Endothelial cell of umbilical vein (primary cell): ENCODE results near the gene CMTM7. TPM values are rescaled to one million over a fixed set of nuclear protein-coding genes. Genes with fewer than 3 reads are reported as not detected.

Experiments used
- BruUV-seq: library from RNA; stranded (reverse); fragments of 400-500 nt; replicated peaks from 2 replicates; lab custom pipeline; 2021; lab: Mats Ljungman, UMichigan
- CTCF ChIA-PET: fragments of 300-600, 350-600 bp; sonication (Branson Sonifier 250); formaldehyde crosslinking; loops from one replicate; lab custom pipeline; 2021; ENCODE audit warnings: antibody characterized with exemption, inconsistent platforms; lab: Charles Lee
- POLR2A ChIA-PET: fragments of 300-600, 350-600 bp; sonication (Branson Sonifier 250); formaldehyde crosslinking; loops from one replicate; lab custom pipeline; 2021; ENCODE audit warnings: antibody characterized with exemption, inconsistent platforms; lab: Charles Lee
- DNase-seq: peaks from one replicate; pipeline ENCODE4 v3.0.0-alpha.2; 2011; ENCODE audit warnings: low read depth, low spot score
- FAIRE-seq: peaks from 2 replicates; lab custom pipeline; 2011; peaks lifted over from hg19 to GRCh38; lab: Jason Lieb, UNC
- H2AFZ ChIP-seq: 2 replicates; pipeline ENCODE4 v1.6.0; 2012; ENCODE audit warnings: low read depth, low read length, control low read depth, inconsistent platforms
- H3K27ac ChIP-seq: 2 replicates; pipeline ENCODE4 v1.5.1; 2011; ENCODE audit warnings: low read depth, mild to moderate bottlenecking, control low read depth, low read length, moderate library complexity; ENCODE audit not compliant: insufficient read depth
- H3K27me3 ChIP-seq, 2 experiments: 2 replicates each; pipeline versions ENCODE4 v1.6.0 to v1.6.1; 2011; ENCODE audit warnings: low read length in 2 of 2, mixed read lengths in 1 of 2; ENCODE audit not compliant: control insufficient read depth in 2 of 2, insufficient read depth in 2 of 2
- H3K36me3 ChIP-seq, 2 experiments: 2 replicates in 1 of 2; 3 replicates in 1 of 2; pipeline ENCODE4 v1.5.1; 2011; ENCODE audit warnings: low read length in 2 of 2, mild to moderate bottlenecking in 1 of 2, moderate library complexity in 1 of 2; ENCODE audit not compliant: control insufficient read depth in 2 of 2, insufficient read depth in 2 of 2; ENCODE audit errors: extremely low read depth in 1 of 2
- H3K4me1 ChIP-seq: 3 replicates; pipeline ENCODE4 v1.5.1; 2011; ENCODE audit warnings: mild to moderate bottlenecking, low read length; ENCODE audit not compliant: control insufficient read depth, insufficient read depth; ENCODE audit errors: extremely low read depth
- H3K4me2 ChIP-seq: 2 replicates; pipeline ENCODE4 v1.6.1; 2011; ENCODE audit warnings: low read length, control low read depth, mixed read lengths; ENCODE audit not compliant: insufficient read depth
- H3K4me3 ChIP-seq, 3 experiments: fragments of 200-600 bp in 1 of 3; sonication (generic), shearing (Covaris generic) in 1 of 3; replicated peaks in 1 of 3; 2 replicates each; pipeline ENCODE4 v1.5.1; 2011 to 2016; ENCODE audit warnings: control low read depth in 3 of 3, low read length in 3 of 3, mild to moderate bottlenecking in 2 of 3, inconsistent platforms in 1 of 3, low read depth in 1 of 3, moderate library complexity in 1 of 3; ENCODE audit not compliant: insufficient read depth in 1 of 3
- H3K79me2 ChIP-seq: 2 replicates; pipeline ENCODE4 v1.6.0; 2012; ENCODE audit warnings: low read length, inconsistent platforms; ENCODE audit not compliant: control insufficient read depth, insufficient read depth
- H3K9ac ChIP-seq: replicated peaks from 2 replicates; pipeline ENCODE3; 2011; ENCODE audit warnings: low read length, control low read depth; ENCODE audit not compliant: insufficient read depth; ENCODE audit errors: extremely low read depth
- H3K9me1 ChIP-seq: replicated peaks from 3 replicates; pipeline ENCODE4 v1.6.0; 2011; ENCODE audit warnings: mild to moderate bottlenecking, low read length; ENCODE audit not compliant: control insufficient read depth, insufficient read depth; ENCODE audit errors: extremely low read depth
- H3K9me3 ChIP-seq: replicated peaks from 2 replicates; pipeline ENCODE4 v1.5.1; 2012; ENCODE audit warnings: low read length, inconsistent platforms; ENCODE audit not compliant: control insufficient read depth, insufficient read depth
- H4K20me1 ChIP-seq: replicated peaks from 2 replicates; pipeline ENCODE3; 2011; ENCODE audit warnings: mild to moderate bottlenecking, low read length; ENCODE audit not compliant: control insufficient read depth, insufficient read depth; ENCODE audit errors: extremely low read depth
- EZH2 ChIP-seq: IDR thresholded peaks from 2 replicates; pipeline ENCODE4 v1.6.1; 2012; ENCODE audit warnings: borderline replicate concordance, low read depth, mild to moderate bottlenecking, moderate library complexity, low read length, inconsistent platforms; ENCODE audit not compliant: severe bottlenecking
- FOS ChIP-seq: IDR thresholded peaks from 2 replicates; pipeline ENCODE4 v1.6.1; 2011; ENCODE audit warnings: mild to moderate bottlenecking, low read length, moderate library complexity, borderline replicate concordance; ENCODE audit not compliant: insufficient read depth
- GATA2 ChIP-seq: IDR thresholded peaks from 2 replicates; pipeline ENCODE4 v1.7.0; 2011; ENCODE audit warnings: low read depth, mild to moderate bottlenecking, moderate library complexity, mixed read lengths, low read length; ENCODE audit not compliant: insufficient read length, insufficient read depth
- JUN ChIP-seq: IDR thresholded peaks from 2 replicates; pipeline ENCODE4 v1.6.1; 2011; ENCODE audit warnings: borderline replicate concordance, low read depth; ENCODE audit not compliant: insufficient read length, insufficient read depth
- MYC ChIP-seq: IDR thresholded peaks from one replicate; pipeline ENCODE4 v1.6.1; 2011; ENCODE audit warnings: mild to moderate bottlenecking, low read depth, low read length
- POLR2A ChIP-seq: IDR thresholded peaks from 2 replicates; pipeline ENCODE4 v1.6.1; 2012; ENCODE audit warnings: low read depth, mild to moderate bottlenecking, control low read depth, low read length
- POLR2AphosphoS5 ChIP-seq: IDR thresholded peaks from 2 replicates; pipeline ENCODE4 v1.6.1; 2012; ENCODE audit warnings: low read depth, mild to moderate bottlenecking, control low read depth, low read length, moderate library complexity; ENCODE audit not compliant: insufficient read depth
- dilution Hi-C: fragments of 300-500 bp; cut with MboI; formaldehyde crosslinking; loops from one replicate; pipeline ENCODE4 v1.15.0; 2019; ENCODE audit warnings: low sequenced_read_pairs; ENCODE audit not compliant: extremely low pct_ligation_motif_present
- intact Hi-C: fragments of 100-400 bp; cut with micrococcal nuclease; formaldehyde crosslinking; loops from one replicate; pipeline ENCODE4 v1.10.0; 2022
- polyA plus RNA-seq, 4 experiments: library from polyadenylated mRNA; depleted of rRNA in 3 of 4; stranded (reverse) in 3 of 4; unstranded in 1 of 4; fragments of >200 nt; gene quantifications; 2 replicates each; pipeline versions ENCODE4 v1.2.1 to v1.2.3, GENCODE V29; 2011 to 2012; ENCODE audit warnings: missing spikeins in 1 of 4
- total RNA-seq: library from RNA; stranded (reverse); gene quantifications from 2 replicates; pipeline ENCODE4 v1.2.3, GENCODE V29; 2021
- TF ChIP-seq, protein P1 (sequence below), 2 donors: IDR thresholded peaks; 1 replicate in 1 of 2; 2 replicates in 1 of 2; pipeline ENCODE4 v1.5.1; 2011; ENCODE audit warnings: low read length in 2 of 2, mild to moderate bottlenecking in 2 of 2, moderate library complexity in 2 of 2, control low read depth in 1 of 2, inconsistent platforms in 1 of 2, low read depth in 1 of 2; ENCODE audit not compliant: insufficient read depth in 1 of 2; ENCODE audit errors: extremely low read depth in 1 of 2
- TF ChIP-seq, protein P2 (sequence below): IDR thresholded peaks from 2 replicates; pipeline ENCODE4 v1.6.1; 2011; ENCODE audit not compliant: insufficient read depth, insufficient read length

Gene CMTM7
- total and polyA plus RNA-seq, 2 donors (not counting 3 experiments of a cell fraction or from before 2014, with no cell fraction given): 44.7 to 88.5 TPM

DNA sequence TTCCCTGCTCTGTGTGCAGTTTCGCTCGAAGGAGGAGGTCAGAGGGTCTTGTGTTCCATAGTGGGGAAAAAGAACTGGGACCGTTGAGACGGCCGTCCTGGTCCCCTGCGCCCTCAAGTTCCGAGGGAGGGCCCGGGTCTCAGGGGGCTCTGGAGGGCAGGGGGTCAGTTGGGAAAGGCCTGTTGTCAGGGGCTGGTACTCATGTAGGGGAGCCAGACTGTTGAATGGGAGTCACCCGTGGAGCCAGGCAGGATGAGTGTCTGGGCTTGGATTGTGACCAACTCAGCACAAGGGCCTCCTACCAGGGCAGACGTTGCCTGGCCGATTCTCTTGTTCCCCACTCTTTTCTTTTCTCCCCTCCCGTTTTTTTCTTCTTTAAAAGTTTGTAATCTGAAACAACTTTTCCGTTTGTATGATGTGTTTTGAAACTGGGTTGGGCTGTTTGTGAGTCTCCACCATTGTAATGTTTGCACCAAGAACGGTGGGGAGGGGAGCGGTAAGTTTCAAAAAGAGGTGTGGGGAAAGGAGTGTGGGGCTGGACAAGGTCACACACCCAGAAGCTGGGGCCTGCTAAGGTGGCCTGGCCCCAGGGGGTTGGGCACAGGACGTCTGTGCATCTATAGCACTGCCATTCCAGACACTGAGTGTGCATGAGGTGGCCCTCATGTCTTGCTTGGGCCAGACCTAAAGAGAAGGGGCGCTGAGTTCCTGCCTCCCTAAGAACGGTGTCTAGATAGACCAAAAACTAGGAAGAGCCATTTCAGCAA is 1.1 kb downstream of the CMTM7 start:
- peaks cover 14% of the 10 kb centered on the region for H3K4me1 ChIP-seq
- peak overlapping the region; percentile 81 for H2AFZ ChIP-seq
- H4K20me1 ChIP-seq: no peaks in the 10 kb centered on the region
- dilution Hi-C loops: no loop called here
- no peaks in the 10 kb centered on the region for H3K36me3 ChIP-seq
- CTCF ChIA-PET: interaction anchor here (1.0 to 3.4 kb wide), 4 partner anchors 16 to 75 kb away, joined by 3 to 31 read pairs (median 10); no protein-coding TSS in a partner anchor
- H3K9me3 ChIP-seq: no peaks in the 10 kb centered on the region
- intact Hi-C loops: loop anchor here (1.0 to 5.0 kb wide), 3 partner anchors 30 to 270 kb away; partner anchors contain the start of gene DYNC1LI1
- H3K9me1 ChIP-seq: no peaks in the 10 kb centered on the region
- FAIRE-seq: peak; percentile 76
- H3K27ac ChIP-seq: peak overlapping the region; percentile 77
- TF ChIP-seq, protein P1, sequence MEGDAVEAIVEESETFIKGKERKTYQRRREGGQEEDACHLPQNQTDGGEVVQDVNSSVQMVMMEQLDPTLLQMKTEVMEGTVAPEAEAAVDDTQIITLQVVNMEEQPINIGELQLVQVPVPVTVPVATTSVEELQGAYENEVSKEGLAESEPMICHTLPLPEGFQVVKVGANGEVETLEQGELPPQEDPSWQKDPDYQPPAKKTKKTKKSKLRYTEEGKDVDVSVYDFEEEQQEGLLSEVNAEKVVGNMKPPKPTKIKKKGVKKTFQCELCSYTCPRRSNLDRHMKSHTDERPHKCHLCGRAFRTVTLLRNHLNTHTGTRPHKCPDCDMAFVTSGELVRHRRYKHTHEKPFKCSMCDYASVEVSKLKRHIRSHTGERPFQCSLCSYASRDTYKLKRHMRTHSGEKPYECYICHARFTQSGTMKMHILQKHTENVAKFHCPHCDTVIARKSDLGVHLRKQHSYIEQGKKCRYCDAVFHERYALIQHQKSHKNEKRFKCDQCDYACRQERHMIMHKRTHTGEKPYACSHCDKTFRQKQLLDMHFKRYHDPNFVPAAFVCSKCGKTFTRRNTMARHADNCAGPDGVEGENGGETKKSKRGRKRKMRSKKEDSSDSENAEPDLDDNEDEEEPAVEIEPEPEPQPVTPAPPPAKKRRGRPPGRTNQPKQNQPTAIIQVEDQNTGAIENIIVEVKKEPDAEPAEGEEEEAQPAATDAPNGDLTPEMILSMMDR (IDR thresholded peaks at IDR 0.05; ENCODE audit: extremely low read depth in 1 of 2, insufficient read depth in 1 of 2, low read depth in 1 of 2, low read length in 2 of 2): no peak
- TF ChIP-seq, protein P2, sequence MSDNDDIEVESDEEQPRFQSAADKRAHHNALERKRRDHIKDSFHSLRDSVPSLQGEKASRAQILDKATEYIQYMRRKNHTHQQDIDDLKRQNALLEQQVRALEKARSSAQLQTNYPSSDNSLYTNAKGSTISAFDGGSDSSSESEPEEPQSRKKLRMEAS: no peak
- TF ChIP-seq POLR2AphosphoS5 (no peak), POLR2A (no peak), GATA2 (no peak), FOS (no peak), MYC (no peak), JUN (no peak), EZH2 (no peak)
- peak; percentile 69 for DNase-seq
- H3K79me2 ChIP-seq: peaks cover 52% of the 10 kb centered on the region
- POLR2A ChIA-PET: no interaction called here
- peak overlapping the region; percentile 67 to 94 (median 82) for H3K4me3 ChIP-seq
- no TSS peak for BruUV-seq
- H3K27me3 ChIP-seq: no peaks in the 10 kb centered on the region
- H3K4me2 ChIP-seq: peak overlapping the region; percentile 91
- peak overlapping the region; percentile 95 for H3K9ac ChIP-seq
